Neural progenitor cell (in vitro differentiated cells): Measurements from ENCODE around the gene XPNPEP1. TPM values are rescaled to one million over a fixed set of nuclear protein-coding genes. Genes with fewer than 3 reads are reported as not detected.

Experiments used
- DNase-seq: peaks from one replicate; pipeline ENCODE4 v3.0.0-alpha.2; 2016; ENCODE audit warnings: low spot score
- H2AFZ ChIP-seq: fragments of 200-600 bp; sonication (generic); replicated peaks from 2 replicates; pipeline ENCODE4 v1.6.1; 2016; ENCODE audit warnings: antibody characterized with exemption
- H3F3A ChIP-seq: fragments of 200-600 bp; sonication (generic); 2 replicates; pipeline ENCODE4 v1.6.1; 2016; ENCODE audit warnings: antibody characterized with exemption, low read depth
- H3K27ac ChIP-seq: fragments of 200-600 bp; sonication (generic); 2 replicates; pipeline ENCODE4 v1.5.1; 2016; ENCODE audit warnings: mild to moderate bottlenecking
- H3K27me3 ChIP-seq: fragments of 200-600 bp; sonication (generic); 2 replicates; pipeline ENCODE4 v1.6.1; 2016; ENCODE audit warnings: mild to moderate bottlenecking, moderate library complexity
- H3K36me3 ChIP-seq: fragments of 200-600 bp; sonication (generic); 2 replicates; pipeline ENCODE4 v1.5.1; 2016
- H3K4me1 ChIP-seq: fragments of 200-600 bp; sonication (generic); 2 replicates; pipeline ENCODE4 v1.6.1; 2016; ENCODE audit warnings: mixed run types
- H3K4me2 ChIP-seq: fragments of 200-600 bp; sonication (generic); 2 replicates; pipeline ENCODE4 v1.6.1; 2016
- H3K4me3 ChIP-seq: fragments of 200-600 bp; sonication (generic); 2 replicates; pipeline ENCODE4 v1.5.1; 2016
- H3K79me2 ChIP-seq: fragments of 200-600 bp; sonication (generic); 2 replicates; pipeline ENCODE4 v1.6.1; 2016; ENCODE audit warnings: low read depth
- H3K9ac ChIP-seq: fragments of 200-600 bp; sonication (generic); 2 replicates; pipeline ENCODE4 v1.6.1; 2016
- H3K9me3 ChIP-seq: fragments of 200-600 bp; sonication (generic); 2 replicates; pipeline ENCODE4 v1.5.1; 2016; ENCODE audit warnings: low read depth
- H4K20me1 ChIP-seq: fragments of 200-600 bp; sonication (generic); 2 replicates; pipeline ENCODE4 v1.6.1; 2016; ENCODE audit warnings: low read depth
- H3K27ac Mint-ChIP-seq: 3 replicates; pipeline ENCODE4 v1.8.0; 2021; ENCODE audit warnings: mixed read lengths
- H3K27me3 Mint-ChIP-seq: 2 replicates; pipeline ENCODE4 v1.8.0; 2022; ENCODE audit warnings: low read depth, mild to moderate bottlenecking, inconsistent platforms, moderate library complexity, mixed read lengths; ENCODE audit not compliant: insufficient read depth
- H3K36me3 Mint-ChIP-seq: 3 replicates; pipeline ENCODE4 v1.8.0; 2021; ENCODE audit warnings: mixed read lengths
- H3K4me1 Mint-ChIP-seq: 3 replicates; pipeline ENCODE4 v1.8.0; 2021; ENCODE audit warnings: mixed read lengths
- H3K4me3 Mint-ChIP-seq: 3 replicates; pipeline ENCODE4 v1.8.0; 2021; ENCODE audit warnings: mild to moderate bottlenecking, moderate library complexity, mixed read lengths
- H3K9me3 Mint-ChIP-seq: 3 replicates; pipeline ENCODE4 v1.8.0; 2020; ENCODE audit warnings: mixed read lengths
- CTCF ChIP-seq: fragments of 200-600 bp; sonication (generic); IDR thresholded peaks from 2 replicates; pipeline ENCODE4 v1.5.1; 2017; ENCODE audit warnings: antibody characterized with exemption, mild to moderate bottlenecking
- EZH2 ChIP-seq: fragments of 200-600 bp; sonication (generic); IDR thresholded peaks from 2 replicates; pipeline ENCODE4 v1.6.1; 2017; ENCODE audit warnings: antibody characterized with exemption, mild to moderate bottlenecking, moderate library complexity
- EZH2phosphoT487 ChIP-seq: fragments of 200-600 bp; sonication (generic); IDR thresholded peaks from 2 replicates; pipeline ENCODE4 v1.6.1; 2017; ENCODE audit warnings: antibody characterized with exemption
- total RNA-seq: library from RNA; depleted of rRNA; stranded (reverse); fragments of >200 nt; gene quantifications from 2 replicates; pipeline ENCODE4 v1.2.3, GENCODE V29; 2015; ENCODE audit warnings: low replicate concordance

Gene XPNPEP1
- total RNA-seq, 1 donor from 2014 or later = 113 TPM

GRCh38 chr10:109887243-109887642 lies 36.1 kb downstream of the XPNPEP1 start:
- H3K9me3 Mint-ChIP-seq = no peaks in the 10 kb centered on the region
- no peak for DNase-seq
- no peak overlapping the region for H2AFZ ChIP-seq
- H3F3A ChIP-seq = peaks cover 19% of the 10 kb centered on the region
- peaks cover 38% of the 10 kb centered on the region for H3K36me3 Mint-ChIP-seq
- H4K20me1 ChIP-seq = no peaks in the 10 kb centered on the region
- no peaks in the 10 kb centered on the region for H3K79me2 ChIP-seq
- H3K9me3 ChIP-seq = no peaks in the 10 kb centered on the region
- H3K4me1 ChIP-seq = peaks cover 18% of the 10 kb centered on the region
- no peaks in the 10 kb centered on the region for H3K36me3 ChIP-seq
- H3K9ac ChIP-seq = no peak overlapping the region
- TF ChIP-seq EZH2 = no peak
- H3K4me3 ChIP-seq = no peak overlapping the region
- H3K27ac Mint-ChIP-seq = no peak overlapping the region
- H3K27me3 ChIP-seq = no peaks in the 10 kb centered on the region
- no peak overlapping the region for H3K27ac ChIP-seq
- H3K4me3 Mint-ChIP-seq = no peak overlapping the region
- H3K27me3 Mint-ChIP-seq = no peaks in the 10 kb centered on the region
- H3K4me1 Mint-ChIP-seq = peaks cover 28% of the 10 kb centered on the region
- H3K4me2 ChIP-seq = peak overlapping the region; percentile 37

- Mint-ChIP-seq H3K9me3 (no peaks in the 10 kb centered on the region), H3K27ac (no peak overlapping the region), H3K4me1 (peaks cover 25% of the 10 kb centered on the region), H3K36me3 (peaks cover 37% of the 10 kb centered on the region), H3K4me3 (no peak overlapping the region), H3K27me3 (peaks cover under 1% of the 10 kb centered on the region)
- Histone ChIP-seq H3F3A (peaks cover 16% of the 10 kb centered on the region), H3K4me1 (peaks cover 17% of the 10 kb centered on the region), H3K27ac (no peak overlapping the region), H3K9me3 (no peaks in the 10 kb centered on the region), H3K4me2 (no peak overlapping the region), H2AFZ (no peak overlapping the region), H3K36me3 (no peaks in the 10 kb centered on the region), H3K27me3 (no peaks in the 10 kb centered on the region), H4K20me1 (no peaks in the 10 kb centered on the region), H3K4me3 (no peak overlapping the region), H3K79me2 (no peaks in the 10 kb centered on the region), H3K9ac (no peak overlapping the region)
- no peak for DNase-seq
- no peak for TF ChIP-seq EZH2phosphoT487
- TF ChIP-seq EZH2 = no peak
- no peak for TF ChIP-seq CTCF
Observed at GRCh38 chr10:109886781-109887140, 36.5 kb downstream of the XPNPEP1 start.

- Histone ChIP-seq H3K4me1 (peaks cover 17% of the 10 kb centered on the region), H2AFZ (no peak overlapping the region), H3K4me3 (no peak overlapping the region), H3K9ac (no peak overlapping the region), H3K27ac (no peak overlapping the region), H3F3A (peaks cover 16% of the 10 kb centered on the region), H3K27me3 (no peaks in the 10 kb centered on the region), H3K79me2 (no peaks in the 10 kb centered on the region), H3K36me3 (no peaks in the 10 kb centered on the region), H4K20me1 (no peaks in the 10 kb centered on the region), H3K9me3 (no peaks in the 10 kb centered on the region), H3K4me2 (no peak overlapping the region)
- Mint-ChIP-seq H3K27ac (no peak overlapping the region), H3K27me3 (peaks cover 2% of the 10 kb centered on the region), H3K4me1 (peaks cover 22% of the 10 kb centered on the region), H3K9me3 (no peaks in the 10 kb centered on the region), H3K4me3 (no peak overlapping the region), H3K36me3 (peaks cover 32% of the 10 kb centered on the region)
- TF ChIP-seq CTCF = no peak
- no peak for TF ChIP-seq EZH2
- no peak for TF ChIP-seq EZH2phosphoT487
- DNase-seq = no peak
Observed at GRCh38 chr10:109886037-109886780, 37.1 kb downstream of the XPNPEP1 start.
